Mesothelial cell of epicardium (in vitro differentiated cells): ENCODE measurements around the gene MRAP2. TPM values are rescaled to one million over a fixed set of nuclear protein-coding genes. Genes with fewer than 3 reads are reported as not detected.
"Not testable (repeated sequence)": the region's sequence is repeated elsewhere in the genome, so short reads cannot be mapped to it uniquely, and the experiment has no call there.

ENCODE experiments used
- DNase-seq, 2 experiments: peaks; one replicate each; pipeline ENCODE4 v3.0.0; 2021; ENCODE audit warnings: low spot score in 2 of 2; ENCODE audit not compliant: unreplicated experiment in 2 of 2
- H3K27ac Mint-ChIP-seq: 2 replicates; pipeline ENCODE4 v1.8.0; 2021; ENCODE audit warnings: mixed read lengths
- H3K27me3 Mint-ChIP-seq: 2 replicates; pipeline ENCODE4 v1.8.0; 2021; ENCODE audit warnings: low read depth, mixed read lengths
- H3K36me3 Mint-ChIP-seq: 2 replicates; pipeline ENCODE4 v1.8.0; 2021; ENCODE audit warnings: mixed read lengths
- H3K4me1 Mint-ChIP-seq: 2 replicates; pipeline ENCODE4 v1.8.0; 2021; ENCODE audit warnings: mixed read lengths
- H3K4me3 Mint-ChIP-seq: 2 replicates; pipeline ENCODE4 v1.8.0; 2021; ENCODE audit warnings: mild to moderate bottlenecking, moderate library complexity, mixed read lengths
- H3K9me3 Mint-ChIP-seq: 2 replicates; pipeline ENCODE4 v1.8.0; 2021; ENCODE audit warnings: mixed read lengths
- total RNA-seq: library from RNA; stranded (reverse); gene quantifications from 3 replicates; pipeline ENCODE4 v1.2.1, GENCODE V29; 2021
- TF ChIP-seq, protein P1 (sequence below): fragments of 200-600 bp; sonication (generic); IDR thresholded peaks from one replicate; pipeline ENCODE4 v1.5.0; 2021; ENCODE audit warnings: antibody characterized with exemption; ENCODE audit not compliant: unreplicated experiment

Gene MRAP2
- total RNA-seq, 1 donor from 2014 or later, result 2.7 TPM

DNA sequence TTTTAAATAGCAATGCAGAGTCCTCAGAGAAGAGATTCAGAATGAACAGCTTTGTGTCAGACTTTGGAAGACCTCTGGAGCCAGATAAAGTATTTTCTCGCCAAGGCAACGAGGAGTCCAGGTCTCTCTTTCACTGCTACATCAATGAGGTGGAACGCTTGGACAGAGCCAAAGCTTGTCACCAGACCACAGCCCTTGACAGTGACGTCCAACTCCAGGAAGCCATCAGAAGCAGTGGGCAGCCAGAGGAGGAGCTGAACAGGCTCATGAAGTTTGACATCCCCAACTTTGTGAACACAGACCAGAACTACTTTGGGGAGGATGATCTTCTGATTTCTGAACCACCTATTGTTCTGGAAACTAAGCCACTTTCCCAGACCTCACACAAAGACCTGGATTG, 55.5 kb downstream of the MRAP2 start:
- TF ChIP-seq, protein P1, sequence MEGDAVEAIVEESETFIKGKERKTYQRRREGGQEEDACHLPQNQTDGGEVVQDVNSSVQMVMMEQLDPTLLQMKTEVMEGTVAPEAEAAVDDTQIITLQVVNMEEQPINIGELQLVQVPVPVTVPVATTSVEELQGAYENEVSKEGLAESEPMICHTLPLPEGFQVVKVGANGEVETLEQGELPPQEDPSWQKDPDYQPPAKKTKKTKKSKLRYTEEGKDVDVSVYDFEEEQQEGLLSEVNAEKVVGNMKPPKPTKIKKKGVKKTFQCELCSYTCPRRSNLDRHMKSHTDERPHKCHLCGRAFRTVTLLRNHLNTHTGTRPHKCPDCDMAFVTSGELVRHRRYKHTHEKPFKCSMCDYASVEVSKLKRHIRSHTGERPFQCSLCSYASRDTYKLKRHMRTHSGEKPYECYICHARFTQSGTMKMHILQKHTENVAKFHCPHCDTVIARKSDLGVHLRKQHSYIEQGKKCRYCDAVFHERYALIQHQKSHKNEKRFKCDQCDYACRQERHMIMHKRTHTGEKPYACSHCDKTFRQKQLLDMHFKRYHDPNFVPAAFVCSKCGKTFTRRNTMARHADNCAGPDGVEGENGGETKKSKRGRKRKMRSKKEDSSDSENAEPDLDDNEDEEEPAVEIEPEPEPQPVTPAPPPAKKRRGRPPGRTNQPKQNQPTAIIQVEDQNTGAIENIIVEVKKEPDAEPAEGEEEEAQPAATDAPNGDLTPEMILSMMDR, result no peak
- H3K27me3 Mint-ChIP-seq, result no peaks in the 10 kb centered on the region
- H3K27ac Mint-ChIP-seq, result no peak overlapping the region
- H3K4me3 Mint-ChIP-seq, result no peak overlapping the region
- DNase-seq, result no peak
- peaks cover 5% of the 10 kb centered on the region for H3K9me3 Mint-ChIP-seq
- peaks cover 10% of the 10 kb centered on the region for H3K4me1 Mint-ChIP-seq
- H3K36me3 Mint-ChIP-seq, result no peaks in the 10 kb centered on the region

DNA sequence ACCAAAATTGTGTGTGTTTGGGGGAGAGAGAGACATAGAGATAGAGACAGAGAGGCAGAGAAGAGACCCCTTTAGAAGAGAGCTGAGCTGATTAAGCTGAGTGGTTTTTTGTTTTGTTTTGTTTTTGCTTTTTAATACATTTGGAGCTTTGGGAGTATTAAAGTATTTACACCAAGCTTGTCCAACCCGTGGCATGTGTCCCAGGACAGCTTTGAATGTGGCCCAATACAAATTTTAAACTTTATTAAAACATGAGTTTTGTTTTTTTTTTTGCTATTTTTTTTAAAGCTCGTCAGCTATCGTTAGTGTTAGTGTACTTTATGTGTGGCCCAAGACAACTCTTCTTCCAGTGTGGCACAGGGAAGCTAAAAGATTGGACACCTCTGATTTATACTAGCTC, 56.0 kb downstream of the MRAP2 start:
- Mint-ChIP-seq H3K36me3 (no peaks in the 10 kb centered on the region), H3K27me3 (no peaks in the 10 kb centered on the region), H3K27ac (no peak overlapping the region), H3K4me1 (peaks cover 7% of the 10 kb centered on the region), H3K4me3 (no peak overlapping the region), H3K9me3 (peaks cover 9% of the 10 kb centered on the region)
- DNase-seq, result no peak
- TF ChIP-seq, protein P1, result no peak

GRCh38 chr6:84093441-84094435, 60.2 kb downstream of the MRAP2 start:
- H3K36me3 Mint-ChIP-seq, result no peaks in the 10 kb centered on the region
- TF ChIP-seq, protein P1, result no peak
- no peaks in the 10 kb centered on the region for H3K4me1 Mint-ChIP-seq
- no peak overlapping the region for H3K27ac Mint-ChIP-seq
- no peaks in the 10 kb centered on the region for H3K27me3 Mint-ChIP-seq
- H3K9me3 Mint-ChIP-seq, result peaks cover 13% of the 10 kb centered on the region
- DNase-seq, result no peak
- H3K4me3 Mint-ChIP-seq, result no peak overlapping the region

- DNase-seq, result no peak
- H3K4me3 Mint-ChIP-seq, result no peak overlapping the region
- no peaks in the 10 kb centered on the region for H3K36me3 Mint-ChIP-seq
- no peaks in the 10 kb centered on the region for H3K4me1 Mint-ChIP-seq
- no peak overlapping the region for H3K27ac Mint-ChIP-seq
- H3K9me3 Mint-ChIP-seq, result peaks cover 13% of the 10 kb centered on the region
- TF ChIP-seq, protein P1, result no peak
- H3K27me3 Mint-ChIP-seq, result no peaks in the 10 kb centered on the region
Measured at GRCh38 chr6:84095156-84095555, 61.6 kb downstream of the MRAP2 start.

DNA sequence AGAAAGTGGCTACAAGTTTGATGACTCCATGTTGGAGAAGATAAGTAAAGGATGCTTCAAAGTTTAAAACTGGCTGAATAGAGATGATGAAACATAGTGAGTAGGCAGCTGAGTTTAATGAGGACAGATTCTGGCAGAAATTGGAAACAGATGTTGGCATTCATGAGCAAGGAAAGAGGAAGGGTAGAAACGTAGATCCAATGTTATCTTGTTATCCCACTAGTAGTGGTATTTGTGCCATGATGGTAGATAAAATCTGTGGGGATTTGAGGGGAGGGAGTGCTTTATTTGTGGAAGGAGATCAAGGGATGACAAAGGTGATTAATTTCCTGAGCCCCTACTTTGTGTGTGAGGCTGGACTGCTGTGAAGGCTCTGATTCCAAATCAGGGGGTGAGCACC, 69.5 kb downstream of the MRAP2 start:
- peaks cover 7% of the 10 kb centered on the region for H3K4me1 Mint-ChIP-seq
- TF ChIP-seq, protein P1, result no peak
- no peak overlapping the region for H3K4me3 Mint-ChIP-seq
- H3K27ac Mint-ChIP-seq, result no peak overlapping the region
- DNase-seq, result no peak
- no peaks in the 10 kb centered on the region for H3K36me3 Mint-ChIP-seq
- H3K9me3 Mint-ChIP-seq, result peaks cover 6% of the 10 kb centered on the region
- peaks cover 2% of the 10 kb centered on the region for H3K27me3 Mint-ChIP-seq

DNA sequence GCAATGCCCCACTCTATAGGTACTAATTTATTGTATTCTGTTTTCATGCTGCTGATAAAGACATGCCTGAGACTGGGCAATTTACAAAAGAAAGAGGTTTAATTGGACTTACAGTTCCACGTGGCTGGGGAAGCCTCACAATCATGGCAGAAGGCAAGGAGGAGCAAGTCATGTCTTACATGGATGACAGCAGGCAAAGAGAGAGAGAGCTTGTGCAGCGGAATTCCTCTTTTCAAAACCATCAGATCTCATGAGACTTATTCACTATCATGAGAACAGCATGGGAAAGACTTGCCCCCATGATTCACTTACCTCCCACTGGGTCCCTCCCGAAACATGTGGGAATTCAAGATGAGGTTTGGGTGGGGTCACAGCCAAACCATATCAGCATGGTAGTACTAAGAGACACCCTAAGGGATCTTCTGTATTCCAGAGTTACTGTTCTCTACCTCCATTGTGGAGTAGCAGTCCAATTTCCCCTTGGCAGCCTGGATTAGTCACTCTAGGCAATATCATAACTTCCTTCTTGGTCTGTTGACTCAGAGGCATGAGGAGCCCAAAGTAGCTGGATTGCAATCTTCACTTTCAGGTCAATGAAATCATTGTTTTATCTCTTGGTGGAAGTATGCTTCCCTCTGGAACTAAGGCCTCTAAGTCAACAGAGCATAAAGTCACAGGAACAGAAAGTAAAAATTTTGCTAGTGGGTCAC, 71.8 kb downstream of the MRAP2 start:
- H3K9me3 Mint-ChIP-seq, result peaks cover 15% of the 10 kb centered on the region
- not testable (repeated sequence) for H3K27ac Mint-ChIP-seq, H3K36me3 Mint-ChIP-seq, H3K4me1 Mint-ChIP-seq, DNase-seq, H3K4me3 Mint-ChIP-seq, H3K27me3 Mint-ChIP-seq
